MV-4-11 (cell line): ENCODE results near the gene ZNF3.

Experiments used
- DNase-seq: peaks from one replicate; lab custom pipeline; 2025; lab: John Stamatoyannopoulos, UW

Gene ZNF3

DNA sequence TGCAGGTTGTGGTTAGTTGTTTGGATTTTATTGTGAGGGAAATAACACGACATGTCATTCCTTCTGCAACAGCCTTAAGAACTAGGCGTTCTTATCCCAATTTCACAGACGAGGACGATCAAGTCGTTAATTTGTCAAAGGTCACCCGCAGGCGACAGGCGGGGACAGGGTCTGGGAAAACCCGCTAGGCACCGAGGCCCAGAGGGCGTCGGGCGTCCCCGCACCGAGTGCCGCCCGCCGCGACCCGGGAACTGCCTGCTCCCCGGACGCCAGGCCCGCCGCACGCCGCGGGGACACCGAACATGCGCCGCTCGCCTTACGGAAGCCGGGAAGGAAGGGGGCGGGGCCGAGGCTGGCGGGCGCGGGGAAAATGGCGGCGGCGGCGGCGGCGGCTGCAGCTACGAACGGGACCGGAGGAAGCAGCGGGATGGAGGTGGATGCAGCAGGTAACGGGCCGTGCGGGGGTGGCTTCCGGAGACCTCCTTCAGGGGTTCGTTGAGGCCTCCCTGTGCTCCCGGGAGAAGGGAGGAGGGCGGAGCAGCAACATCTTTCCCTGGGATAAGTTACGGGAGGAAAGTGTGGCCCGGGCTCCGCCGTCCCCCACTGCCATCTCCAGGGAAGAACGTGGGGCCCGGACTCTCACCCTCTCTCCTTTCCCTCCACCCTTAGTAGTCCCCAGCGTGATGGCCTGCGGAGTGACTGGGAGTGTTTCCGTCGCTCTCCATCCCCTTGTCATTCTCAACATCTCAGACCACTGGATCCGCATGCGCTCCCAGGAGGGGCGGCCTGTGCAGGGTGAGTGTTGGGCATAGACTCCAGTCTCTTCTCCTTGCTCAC, 7.3 kb upstream of the ZNF3 start, which contains the start of gene COPS6:
Gene COPS6 (plus strand): TSS at position 349 of the 837 bp plus-strand sequence. CDS start 22 bp downstream, at position 371.
- peak; percentile 49 for DNase-seq

DNA sequence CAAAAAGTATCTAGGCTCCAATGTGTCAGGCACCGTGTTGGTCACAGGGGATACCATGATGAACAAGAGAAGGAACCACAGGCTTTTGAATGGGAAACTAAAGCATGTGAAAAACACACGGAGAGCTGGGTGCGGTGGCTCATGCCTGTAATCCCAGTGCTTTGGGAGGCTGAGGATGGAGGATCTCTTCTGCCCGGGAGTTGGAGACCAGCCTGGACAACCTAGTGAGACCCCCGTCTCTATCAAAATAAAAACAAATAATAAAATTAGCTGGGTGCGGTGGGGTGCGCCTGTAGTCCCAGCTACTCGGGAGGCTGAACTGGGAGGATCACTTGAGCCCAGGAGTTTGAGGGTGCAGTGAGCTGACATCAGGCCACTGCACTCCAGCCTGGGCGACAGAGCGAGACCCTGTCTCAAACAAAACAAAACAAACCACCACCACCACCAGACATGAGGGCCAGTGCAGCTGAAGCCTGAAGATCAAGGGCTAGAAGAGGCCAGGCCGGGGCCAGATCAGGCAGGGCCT, 6.6 kb upstream of the ZNF3 start:
- no peak for DNase-seq

DNA sequence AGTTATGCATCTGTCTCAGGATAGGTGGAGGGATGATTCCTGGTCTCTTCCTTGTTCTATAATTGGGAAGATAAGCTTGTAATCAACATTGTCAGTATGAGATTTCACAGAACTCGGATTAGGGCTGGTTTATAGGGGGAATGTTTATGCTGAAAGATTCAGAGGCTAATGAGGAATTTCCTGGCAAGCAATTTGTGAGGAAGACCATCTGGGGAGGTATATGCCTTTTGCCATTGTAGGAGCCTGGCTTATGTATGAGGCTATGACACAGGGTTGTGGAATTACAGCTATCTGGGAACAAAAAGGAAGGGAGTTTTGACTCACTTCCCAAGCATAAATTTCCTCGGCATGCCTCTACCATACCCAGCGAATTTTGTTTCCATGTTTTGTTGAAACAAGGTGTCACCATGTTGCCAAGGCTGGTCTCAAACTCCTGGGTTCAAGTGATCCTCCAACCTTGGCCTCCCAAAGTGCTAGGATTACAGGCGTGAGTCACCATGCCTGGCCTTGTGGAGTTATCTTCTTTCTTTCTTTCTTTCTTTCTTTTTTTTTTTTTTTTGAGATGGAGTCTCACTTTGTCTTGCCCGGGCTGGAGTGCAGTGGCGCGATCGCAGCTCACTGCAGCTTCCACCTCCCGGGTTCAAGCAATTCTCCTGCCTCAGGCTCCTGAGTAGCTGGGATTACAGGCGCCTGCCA, 5.7 kb upstream of the ZNF3 start:
- DNase-seq, result no peak

DNA sequence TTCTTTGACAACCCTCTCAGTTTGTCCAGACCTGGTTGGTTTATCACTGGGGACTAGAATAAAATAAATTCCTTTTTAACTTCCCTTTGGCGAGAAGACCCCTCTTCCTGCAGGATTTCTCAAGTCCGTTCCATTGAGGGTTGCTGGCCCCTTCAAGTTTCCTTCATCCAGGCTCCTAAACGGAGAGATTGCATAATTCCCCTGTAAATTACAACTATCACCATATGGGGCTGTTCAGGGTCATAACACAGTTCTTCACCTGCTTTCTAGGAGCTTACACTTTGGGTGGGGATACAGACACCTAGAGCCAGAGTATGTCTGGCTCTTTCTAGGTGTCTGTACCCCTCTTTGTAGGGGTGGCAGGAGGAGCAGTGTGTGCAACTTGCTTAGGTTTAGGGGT, 4.0 kb upstream of the ZNF3 start:
- peak; percentile 22 for DNase-seq

DNA sequence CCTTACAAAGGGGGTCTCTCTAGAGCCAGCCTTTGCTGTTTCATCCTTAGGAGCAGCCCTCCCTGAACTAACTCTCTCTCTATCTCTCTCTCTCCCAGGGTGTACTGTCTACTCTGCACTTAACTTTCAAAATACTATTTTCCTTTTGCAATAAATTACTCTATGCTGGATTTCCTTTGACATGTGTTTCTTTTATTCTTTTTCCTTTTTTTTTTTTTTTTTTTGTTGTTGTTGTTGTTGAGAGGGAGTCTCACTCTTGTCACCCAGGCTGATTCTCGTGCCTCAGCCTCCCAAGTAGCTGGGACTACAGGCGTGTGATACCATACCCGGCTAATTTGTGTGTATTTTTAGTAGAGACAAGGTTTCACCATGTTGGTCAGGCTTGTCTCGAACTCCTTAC, 1.5 kb upstream of the ZNF3 start:
- no peak for DNase-seq

DNA sequence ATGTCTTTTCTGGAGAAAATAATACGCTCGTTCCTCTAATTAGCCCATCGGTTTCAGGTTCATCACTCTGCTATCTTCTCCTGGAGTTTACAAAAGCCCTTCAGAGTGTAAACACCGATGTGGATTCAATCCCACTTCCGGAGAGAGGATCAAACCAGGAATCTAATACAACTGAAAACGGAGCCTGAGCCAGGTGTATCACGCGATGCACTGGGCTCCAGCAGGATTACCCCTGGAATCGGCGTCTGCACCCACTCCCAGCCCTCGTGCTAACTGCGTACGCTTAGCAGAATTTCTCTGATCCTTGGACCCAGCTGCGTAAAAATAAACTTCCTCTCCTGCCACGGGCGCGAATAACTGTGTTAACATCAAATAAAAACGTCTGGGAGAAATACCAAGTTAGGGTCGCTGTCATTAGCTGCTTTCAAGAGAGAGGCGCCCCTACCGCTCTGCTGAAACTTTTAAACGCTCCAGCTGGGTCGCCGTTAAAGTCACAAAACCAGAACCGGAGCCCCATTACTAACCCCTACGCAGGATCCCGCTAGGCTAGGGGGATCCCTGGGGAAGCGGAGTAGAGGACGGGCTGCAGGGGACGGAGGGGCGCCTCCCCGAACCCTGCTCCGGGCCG, 502 bp downstream of the ZNF3 start:
- no peak for DNase-seq

DNA sequence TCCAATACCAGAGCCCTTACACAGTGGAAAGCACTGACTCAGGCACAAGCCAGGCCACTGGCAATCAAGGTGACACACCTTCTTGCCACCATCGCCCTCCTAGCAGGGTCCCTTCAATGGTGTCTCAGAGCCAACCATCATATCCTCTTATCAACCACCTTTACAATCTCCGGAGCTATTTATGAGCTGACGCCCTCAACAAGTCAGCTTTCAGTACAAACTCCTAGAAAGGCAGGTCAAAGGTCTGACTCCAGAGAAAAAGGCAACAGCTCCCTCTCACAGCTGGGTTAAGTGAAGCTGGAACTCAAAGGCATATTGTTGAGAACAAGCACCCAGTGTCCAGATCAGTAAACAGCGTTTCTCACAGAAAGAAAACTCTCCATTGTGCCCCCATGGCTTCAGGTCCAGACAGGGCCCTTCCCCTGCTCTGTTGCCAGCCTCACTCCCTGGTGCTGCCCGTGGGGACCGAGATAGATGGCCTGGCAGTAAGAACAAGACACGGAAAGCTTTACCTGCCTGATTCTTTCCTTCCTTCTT, 2.4 kb downstream of the ZNF3 start:
- DNase-seq, result no peak

DNA sequence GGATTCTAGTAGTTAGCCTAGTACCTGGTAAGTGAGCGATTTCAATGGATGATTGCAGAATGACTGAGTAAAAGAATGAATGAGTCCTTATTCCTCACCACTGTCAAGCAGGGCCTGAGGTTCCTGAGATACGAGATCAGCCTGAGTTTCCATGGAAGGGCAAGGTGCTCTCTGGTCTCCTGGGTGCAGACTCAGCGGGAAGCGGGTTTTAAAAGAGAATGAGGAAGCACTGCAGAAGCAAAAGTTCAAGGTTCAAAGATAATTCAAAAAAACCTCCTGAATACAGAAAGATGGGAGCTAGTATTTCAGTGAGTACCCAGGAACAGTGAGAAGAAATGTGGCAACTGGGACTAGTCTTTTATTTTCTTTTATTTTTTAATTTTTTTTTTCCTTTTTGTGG, 4.3 kb downstream of the ZNF3 start:
- DNase-seq, result no peak

DNA sequence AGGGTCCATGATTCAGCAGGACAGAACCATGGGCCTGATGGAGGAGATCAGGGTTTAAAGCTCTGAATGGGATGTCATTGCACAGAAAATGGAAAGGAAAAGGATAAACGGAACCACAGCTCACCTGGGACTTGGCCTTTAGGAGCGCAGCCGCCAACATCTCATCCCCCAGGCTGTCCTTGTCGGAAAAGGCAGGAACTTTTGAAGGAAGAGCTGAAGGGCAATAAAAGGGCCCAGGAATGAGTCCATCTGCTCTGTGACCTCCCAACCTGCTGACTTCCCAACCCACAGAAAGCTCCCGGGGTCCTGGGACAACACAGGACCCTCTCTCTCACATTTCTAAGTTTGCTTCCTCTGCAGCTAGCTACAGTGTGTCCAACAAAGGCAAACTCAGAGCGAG, 6.1 kb downstream of the ZNF3 start:
- DNase-seq, result no peak

DNA sequence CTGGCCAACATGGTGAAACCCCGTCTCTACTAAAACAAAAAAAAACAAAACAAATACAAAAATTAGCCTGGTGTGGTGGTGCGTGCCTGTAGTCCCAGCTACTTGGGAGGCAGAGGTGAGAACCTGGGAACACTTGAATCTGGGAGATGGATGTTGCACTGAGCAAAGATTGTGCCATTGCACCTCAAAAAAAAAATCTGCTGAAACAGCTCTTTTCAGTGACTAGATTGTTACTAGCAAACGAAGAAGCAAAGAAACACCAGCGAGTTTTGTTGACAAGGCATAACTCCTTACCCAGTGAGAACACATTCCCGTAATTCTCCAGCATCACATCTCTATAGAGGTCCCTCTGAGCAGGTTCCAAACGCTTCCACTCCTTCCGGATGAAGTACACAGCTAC, 6.7 kb downstream of the ZNF3 start:
- DNase-seq, result no peak

DNA sequence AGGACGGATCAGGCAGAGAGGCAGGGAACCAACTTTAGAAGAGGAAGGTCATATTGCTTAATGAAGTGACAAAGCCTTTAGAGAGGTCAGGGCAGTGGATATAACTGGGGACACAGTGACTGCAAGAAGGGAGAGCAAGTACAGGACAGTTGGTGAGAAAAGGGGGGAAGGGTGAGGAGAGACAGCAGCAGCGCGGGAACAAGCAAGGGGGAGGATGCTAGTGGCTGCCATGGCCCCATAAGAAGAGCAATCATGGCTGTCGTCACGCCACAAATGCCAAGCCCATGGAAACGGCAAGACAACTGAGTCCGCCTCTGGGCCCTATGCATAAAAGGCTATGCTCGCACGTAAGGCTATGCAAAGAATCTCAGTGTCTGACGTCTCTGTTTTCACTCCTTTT, 9.1 kb downstream of the ZNF3 start:
- DNase-seq, result no peak

DNA sequence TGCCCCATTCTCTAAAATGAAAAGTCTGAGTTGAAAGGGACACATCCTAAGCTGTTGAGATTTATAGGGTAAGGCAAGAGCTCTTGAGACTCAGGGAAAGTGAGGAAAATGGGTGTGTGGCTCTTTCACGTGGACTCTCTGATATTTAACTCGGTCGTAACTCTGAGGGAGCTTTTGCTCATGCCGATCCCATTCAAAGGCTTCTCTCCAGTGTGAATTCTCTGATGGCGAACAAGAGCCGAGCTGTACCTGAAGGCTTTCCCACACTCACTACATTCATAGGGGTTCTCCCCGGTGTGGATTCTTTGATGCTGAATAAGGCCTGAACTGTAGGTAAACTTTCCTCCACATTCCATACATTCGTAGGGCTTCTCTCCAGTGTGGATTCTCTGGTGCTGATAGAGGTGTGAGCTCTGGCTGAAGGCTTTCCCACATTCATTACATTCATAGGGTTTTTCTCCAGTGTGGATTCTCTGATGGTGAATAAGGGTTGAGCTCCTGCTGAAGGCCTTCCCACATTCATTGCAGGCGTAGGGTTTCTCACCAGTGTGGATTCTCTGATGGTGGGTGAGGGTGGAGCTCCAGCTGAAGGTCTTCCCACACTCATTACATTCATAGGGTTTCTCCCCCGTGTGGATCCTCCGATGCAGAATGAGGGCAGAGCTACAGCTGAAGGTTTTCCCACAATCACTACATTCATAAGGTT, 10.4 kb downstream of the ZNF3 start:
- no peak for DNase-seq

DNA sequence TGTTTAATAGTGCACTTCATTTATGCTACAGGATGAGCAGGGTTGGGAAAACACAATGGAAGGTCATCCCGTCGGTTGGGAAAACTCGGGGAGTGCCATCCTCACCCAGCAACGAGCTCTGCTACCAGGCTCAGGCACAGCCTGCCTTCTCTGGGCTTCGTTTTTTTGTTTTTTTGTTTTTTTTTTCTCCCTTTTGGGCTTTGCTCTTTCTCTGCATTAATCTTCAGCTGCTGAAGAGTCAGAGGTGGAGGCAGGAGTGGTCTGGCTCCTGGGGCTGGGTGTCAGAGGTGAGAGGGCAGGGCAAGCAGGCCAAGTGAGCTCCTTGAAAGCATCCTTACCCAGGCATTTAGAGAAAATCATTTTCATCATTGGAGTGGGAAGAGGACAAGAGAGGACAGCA, 11.5 kb downstream of the ZNF3 start:
- DNase-seq, result no peak

DNA sequence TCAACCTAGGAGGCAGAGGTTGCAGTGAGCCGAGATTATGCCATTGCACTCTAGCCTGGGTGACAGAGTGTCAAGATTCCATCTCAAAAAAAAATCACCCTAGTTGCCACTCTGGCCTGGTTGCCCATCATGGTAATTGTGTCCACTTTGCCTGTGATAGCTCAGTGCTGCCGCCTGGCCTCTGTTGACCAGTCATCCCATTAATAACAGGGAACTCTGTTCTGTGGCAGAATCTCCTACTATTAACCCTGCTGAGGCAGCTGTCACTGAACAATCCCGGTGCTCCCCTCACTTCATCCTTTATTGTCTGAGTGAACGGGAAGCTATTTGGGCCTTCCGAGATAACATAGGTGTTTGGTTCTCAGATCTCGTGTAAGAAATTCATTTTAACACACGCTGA, 14.6 kb downstream of the ZNF3 start:
- DNase-seq, result no peak

DNA sequence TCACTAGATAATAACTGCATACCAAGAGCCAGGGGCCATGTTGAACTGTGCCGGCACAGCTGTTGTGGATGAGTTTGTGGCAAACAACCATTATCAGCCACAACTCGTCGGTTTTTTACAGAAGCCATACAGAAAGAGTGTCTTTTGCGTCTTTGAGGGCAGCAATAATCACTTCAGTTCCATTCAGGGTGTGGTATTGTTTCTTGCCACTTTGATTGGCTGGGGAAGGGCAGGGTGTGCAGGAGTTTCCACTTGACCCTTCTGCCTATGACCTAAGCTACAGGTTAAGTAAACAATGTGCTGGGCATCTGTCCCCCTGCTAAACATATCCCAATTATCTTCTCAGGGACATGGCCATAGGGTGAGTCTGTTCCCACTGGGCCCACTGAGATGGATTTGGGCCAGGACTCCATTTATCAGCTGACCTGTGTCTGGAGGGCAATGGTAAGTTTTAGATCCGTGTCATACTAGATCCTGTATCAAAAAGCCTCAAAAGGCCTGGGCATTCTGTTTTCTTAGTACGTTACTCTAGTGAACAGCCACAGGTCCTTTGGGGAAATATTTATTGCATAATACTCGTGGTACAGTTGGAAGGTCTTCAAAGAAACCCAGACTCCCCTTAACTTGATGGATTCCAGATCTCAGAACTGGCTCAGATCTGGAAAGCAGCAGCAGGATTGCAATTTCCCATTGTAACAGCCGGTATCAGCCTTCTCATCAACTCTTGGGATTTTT, 15.9 kb downstream of the ZNF3 start:
- peak; percentile 27 for DNase-seq

DNA sequence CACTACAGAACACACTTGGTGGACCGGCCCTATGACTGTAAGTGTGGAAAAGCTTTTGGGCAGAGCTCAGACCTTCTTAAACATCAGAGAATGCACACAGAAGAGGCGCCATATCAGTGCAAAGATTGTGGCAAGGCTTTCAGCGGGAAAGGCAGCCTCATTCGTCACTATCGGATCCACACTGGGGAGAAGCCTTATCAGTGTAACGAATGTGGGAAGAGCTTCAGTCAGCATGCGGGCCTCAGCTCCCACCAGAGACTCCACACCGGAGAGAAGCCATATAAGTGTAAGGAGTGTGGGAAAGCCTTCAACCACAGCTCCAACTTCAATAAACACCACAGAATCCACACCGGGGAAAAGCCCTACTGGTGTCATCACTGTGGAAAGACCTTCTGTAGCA, 17.4 kb downstream of the ZNF3 start:
- DNase-seq, result no peak

DNA sequence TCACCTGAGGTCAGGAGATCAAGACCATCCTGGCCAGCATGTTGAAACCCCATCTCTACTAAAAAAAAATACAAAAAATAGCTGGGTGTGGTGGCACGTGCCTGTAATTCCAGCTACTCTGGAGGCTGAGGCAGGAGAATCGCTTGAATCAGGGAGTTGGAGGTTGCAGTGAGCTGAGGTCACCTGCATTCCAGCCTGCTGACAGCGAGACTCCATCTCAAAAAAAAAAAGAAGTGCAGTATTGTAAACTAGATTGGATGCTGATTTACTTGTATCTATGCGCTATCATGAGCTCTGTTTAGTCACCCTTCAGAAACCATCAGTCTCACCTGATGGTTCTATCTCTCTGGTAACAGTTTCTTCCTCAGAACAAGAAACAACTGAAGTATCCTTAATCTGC, 18.1 kb downstream of the ZNF3 start:
- no peak for DNase-seq

DNA sequence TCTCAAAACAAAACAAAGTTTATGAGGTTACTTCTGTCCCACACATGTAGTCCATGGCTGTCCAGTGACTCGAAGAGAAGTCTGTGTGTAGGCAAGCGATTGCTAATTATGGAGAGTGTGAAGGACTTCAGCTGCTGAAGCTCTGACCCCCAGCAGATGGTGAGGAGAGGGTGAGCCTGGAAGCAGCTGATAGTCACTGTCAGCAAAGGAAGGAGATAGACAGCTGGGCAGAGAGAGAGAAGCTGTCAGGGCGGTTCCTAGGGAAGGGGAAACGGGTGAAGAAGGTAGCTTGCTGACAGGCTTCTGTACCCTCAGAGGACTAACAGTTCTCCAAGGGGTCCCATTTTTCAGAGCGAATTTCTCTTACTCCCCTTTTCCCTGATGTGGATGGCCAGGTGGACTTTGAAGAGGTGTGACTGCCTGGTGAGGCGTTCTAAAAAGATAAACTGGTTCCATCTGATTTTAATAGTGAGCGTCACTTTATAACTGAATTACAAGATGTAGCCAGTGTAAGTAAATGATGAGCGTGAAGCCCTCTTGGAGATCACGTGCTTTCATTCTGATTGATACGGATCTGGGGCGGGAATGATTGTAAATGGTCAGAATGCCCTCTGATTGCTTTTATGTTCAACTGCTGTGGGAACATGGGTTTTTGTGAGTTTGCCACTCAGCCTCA, 19.9 kb downstream of the ZNF3 start:
- no peak for DNase-seq

DNA sequence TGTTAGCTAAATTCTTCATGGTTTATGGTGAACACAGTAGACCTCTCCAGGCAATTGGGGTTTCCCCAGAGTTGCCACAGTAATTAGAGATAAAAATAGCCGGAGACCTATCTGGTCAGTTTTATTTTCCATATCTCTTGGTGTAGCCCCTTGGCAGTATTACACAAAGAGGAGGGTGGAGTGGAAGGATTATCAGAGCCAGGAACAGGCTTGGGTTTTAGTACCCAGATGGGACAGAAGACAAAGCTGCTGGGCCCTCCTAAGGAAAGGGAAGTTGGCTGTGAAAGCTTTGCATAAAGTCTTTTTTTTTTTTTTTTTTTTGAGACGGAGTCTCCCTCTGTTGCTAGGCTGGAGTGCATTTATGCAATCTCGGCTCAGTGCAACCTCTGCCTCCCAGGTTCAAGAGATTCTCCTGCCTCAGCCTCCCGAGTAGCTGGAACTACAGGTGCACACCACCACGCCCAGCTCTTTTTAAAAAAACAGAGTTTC, 22.2 kb downstream of the ZNF3 start:
- DNase-seq, result peak; percentile 48

DNA sequence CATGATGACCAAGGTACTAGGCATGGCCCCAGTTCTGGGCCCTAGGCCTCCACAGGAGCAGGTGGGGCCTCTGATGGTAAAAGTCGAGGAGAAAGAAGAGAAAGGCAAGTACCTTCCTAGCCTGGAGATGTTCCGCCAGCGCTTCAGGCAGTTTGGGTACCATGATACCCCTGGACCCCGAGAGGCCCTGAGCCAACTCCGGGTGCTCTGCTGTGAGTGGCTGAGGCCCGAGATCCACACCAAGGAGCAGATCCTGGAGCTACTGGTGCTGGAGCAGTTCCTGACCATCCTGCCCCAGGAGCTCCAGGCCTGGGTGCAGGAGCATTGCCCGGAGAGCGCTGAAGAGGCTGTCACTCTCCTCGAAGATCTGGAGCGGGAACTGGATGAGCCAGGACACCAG, 24.5 kb downstream of the ZNF3 start:
- DNase-seq, result no peak
